Head of caudate nucleus (tissue), 42 donors: ENCODE measurements around the gene GFI1B.
"Not testable (repeated sequence)": the region's sequence is repeated elsewhere in the genome, so short reads cannot be mapped to it uniquely, and the experiment has no call there.

ENCODE experiments used
- DNase-seq, 42 donors: peaks; one replicate each; pipeline versions ENCODE4 v3.0.0 to v3.0.0-alpha.2; 2020 to 2021; ENCODE audit warnings: mixed read lengths in 7 of 42
- intact Hi-C: fragments of 100-400 bp; cut with DNase I; formaldehyde crosslinking; loops from one replicate; pipeline ENCODE4 v1.15.0; 2022

Gene GFI1B

GRCh38 chr9:132988244-132989013 is 9.9 kb downstream of the GFI1B start:
- no peak for DNase-seq
- intact Hi-C loops: no loop called here

GRCh38 chr9:132989014-132989310 is 10.5 kb downstream of the GFI1B start:
- intact Hi-C loops: no loop called here

DNA sequence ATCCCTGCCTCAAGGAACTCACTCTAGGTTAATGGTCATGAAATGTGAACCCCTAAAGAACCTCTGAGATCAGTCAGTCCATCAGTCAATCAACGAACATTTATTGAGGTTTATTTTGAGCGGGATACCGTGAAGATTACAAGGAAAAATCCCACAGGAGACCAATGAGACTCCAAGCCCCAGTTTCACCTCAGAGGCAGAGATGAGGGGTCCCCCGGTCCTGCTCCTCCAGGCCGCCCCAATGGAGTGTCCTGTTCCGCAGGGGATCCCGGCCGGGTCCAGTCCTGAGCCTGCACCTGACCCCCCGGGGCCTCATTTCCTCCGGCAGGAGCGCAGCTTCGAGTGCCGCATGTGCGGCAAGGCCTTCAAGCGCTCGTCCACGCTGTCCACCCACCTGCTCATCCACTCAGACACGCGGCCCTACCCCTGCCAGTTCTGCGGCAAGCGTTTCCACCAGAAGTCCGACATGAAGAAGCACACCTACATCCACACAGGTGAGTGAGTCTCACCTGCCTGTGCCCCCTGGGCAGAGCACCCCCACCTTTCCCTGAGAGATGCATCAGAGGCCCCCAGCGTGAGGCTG is 11.0 kb downstream of the GFI1B start:
- no peak for DNase-seq
- intact Hi-C loops: no loop called here

More at GRCh38 chr9:132989014-132989310, 10.5 kb downstream of the GFI1B start:
- no peak for DNase-seq

DNA sequence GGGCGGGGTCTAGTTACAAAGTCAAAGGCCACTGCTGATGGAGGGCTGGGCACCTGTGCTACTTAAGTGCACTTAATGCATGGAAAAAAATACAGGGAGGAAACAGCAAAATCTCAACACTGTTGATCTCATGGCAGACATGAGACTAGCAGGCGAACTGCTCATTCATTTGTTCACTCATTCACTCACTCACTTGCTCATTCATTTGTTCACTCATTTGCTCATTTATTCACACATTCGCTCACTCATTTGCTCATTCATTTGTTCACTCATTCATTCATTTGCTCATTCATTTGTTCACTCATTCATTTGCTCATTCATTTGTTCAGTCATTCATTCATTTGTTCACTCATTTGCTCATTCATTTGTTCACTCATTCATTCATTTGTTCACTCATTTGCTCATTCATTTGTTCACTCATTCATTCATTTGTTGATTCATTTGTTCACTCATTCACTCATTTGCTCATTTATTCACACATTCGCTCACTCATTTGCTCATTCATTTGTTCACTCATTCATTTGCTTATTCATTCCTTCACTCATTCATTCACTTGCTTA is 11.6 kb downstream of the GFI1B start:
- intact Hi-C loops, DNase-seq: not testable (repeated sequence)

DNA sequence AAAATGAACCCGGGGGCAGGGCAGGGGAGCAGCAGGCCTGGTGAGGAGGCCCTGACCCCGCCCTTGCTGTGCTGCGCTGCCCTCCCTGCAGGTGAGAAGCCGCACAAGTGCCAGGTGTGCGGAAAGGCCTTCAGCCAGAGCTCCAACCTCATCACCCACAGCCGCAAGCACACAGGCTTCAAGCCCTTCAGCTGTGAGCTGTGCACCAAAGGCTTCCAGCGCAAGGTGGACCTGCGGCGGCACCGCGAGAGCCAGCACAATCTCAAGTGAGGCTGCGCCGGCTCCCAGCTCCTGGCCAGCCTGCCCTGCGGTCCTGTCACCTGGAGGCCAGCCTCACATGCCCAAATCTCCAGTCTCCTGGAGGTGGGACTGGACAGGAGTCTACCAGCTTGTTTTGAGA is 12.3 kb downstream of the GFI1B start:
- no peak for DNase-seq
- intact Hi-C loops: no loop called here

DNA sequence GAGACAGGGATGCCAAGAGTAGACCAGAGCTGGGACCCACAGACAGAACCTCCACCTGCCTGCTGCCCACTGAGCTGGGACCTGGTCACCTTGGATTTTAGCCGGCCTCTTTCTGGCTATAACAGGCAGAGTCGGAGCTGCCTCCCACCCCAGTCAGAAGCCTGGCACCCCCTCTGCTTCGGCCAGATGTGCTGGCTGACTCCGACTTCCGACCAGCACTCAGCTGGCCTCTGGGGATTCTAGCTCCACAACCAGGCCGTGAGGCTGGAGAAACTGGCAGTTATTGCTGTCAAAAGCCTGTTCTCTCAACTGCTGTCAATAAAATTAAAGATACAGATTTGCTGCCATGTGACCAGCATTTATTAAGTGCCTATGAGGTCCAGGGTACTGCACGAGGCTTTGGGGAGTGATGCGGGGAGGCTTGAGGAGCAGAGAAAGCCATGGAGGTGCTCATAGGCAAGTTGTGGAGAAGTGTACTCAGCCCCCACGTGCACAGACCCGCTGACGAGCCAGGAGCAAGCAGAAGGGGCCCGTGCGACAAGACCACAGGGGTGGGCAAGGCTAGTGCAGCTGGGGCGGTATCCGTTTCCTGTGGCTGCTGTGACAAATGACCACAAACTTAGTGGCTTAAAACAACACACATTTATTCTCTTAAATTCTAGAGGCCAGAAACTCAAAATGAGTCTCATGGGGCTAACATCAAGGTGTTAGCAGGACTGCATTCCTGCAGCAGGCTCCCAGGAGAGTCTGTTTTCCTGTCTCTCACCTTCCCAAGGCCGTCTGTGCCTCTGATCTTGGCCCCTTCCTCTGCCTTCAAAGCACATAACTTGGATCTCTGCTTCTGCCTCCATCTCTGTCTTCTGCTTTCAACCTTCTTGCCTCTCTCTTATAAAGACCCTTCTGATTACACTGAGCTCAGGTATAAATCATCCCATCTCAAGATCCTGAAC is 13.1 kb downstream of the GFI1B start:
- DNase-seq: no peak

GRCh38 chr9:132993511-132993939 is 15.0 kb downstream of the GFI1B start:
- intact Hi-C loops: no loop called here
- no peak for DNase-seq

More for the DNA sequence above, 13.1 kb downstream of the GFI1B start:
- intact Hi-C loops: no loop called here

- DNase-seq: peak in 4 of 42 donors; percentile 7 to 26 (median 13)
- intact Hi-C loops: no loop called here
Measured at GRCh38 chr9:132994410-132995120, 16.1 kb downstream of the GFI1B start.

- intact Hi-C loops: no loop called here
- DNase-seq: no peak
Measured at GRCh38 chr9:132995121-132995420, 16.6 kb downstream of the GFI1B start.

DNA sequence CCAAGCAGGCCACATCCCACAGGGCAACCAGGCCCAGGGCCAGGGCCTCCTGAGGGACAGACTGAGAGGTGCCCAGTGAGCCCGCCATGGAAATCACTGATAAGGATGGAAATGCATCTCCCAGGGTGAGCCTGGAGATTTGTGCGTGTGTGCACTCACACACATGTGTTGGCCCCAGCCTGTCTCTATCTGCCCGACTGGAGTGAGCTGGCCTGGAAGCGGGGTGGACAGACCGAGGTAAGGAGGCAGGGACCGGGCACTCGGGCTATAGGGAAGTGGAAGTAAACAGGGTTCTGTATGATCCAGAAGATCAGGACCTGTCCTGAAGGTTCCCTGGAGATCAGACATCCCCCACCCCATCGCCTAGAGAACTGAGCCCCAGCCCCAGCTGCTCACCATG is 17.4 kb downstream of the GFI1B start:
- intact Hi-C loops: no loop called here
- DNase-seq: no peak

- intact Hi-C loops: no loop called here
- no peak for DNase-seq
Measured at GRCh38 chr9:132996526-132996925, 18.0 kb downstream of the GFI1B start.

DNA sequence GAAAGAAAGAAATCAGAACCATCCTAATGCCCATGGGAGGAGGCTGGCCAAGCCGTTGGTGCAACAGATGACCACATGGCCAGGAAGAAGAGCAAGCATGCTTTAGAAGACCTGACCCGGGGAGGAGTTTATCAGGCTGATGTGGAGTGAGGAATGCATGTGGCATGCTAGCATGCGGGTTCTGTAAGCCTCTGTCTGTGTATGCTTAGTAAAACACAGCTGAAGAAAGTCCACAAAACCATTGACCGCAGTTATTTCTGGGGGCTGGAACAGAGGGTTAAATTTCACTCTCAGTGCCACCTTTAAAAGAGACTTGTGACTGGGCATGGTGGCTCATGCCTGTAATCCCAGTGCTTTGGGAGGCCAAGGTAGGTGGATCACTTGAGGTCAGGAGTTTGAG is 19.1 kb downstream of the GFI1B start:
- no peak for DNase-seq

GRCh38 chr9:132998221-132998620 is 19.7 kb downstream of the GFI1B start:
- intact Hi-C loops, DNase-seq: not testable (repeated sequence)

More for the DNA sequence above, 19.1 kb downstream of the GFI1B start:
- intact Hi-C loops: no loop called here

DNA sequence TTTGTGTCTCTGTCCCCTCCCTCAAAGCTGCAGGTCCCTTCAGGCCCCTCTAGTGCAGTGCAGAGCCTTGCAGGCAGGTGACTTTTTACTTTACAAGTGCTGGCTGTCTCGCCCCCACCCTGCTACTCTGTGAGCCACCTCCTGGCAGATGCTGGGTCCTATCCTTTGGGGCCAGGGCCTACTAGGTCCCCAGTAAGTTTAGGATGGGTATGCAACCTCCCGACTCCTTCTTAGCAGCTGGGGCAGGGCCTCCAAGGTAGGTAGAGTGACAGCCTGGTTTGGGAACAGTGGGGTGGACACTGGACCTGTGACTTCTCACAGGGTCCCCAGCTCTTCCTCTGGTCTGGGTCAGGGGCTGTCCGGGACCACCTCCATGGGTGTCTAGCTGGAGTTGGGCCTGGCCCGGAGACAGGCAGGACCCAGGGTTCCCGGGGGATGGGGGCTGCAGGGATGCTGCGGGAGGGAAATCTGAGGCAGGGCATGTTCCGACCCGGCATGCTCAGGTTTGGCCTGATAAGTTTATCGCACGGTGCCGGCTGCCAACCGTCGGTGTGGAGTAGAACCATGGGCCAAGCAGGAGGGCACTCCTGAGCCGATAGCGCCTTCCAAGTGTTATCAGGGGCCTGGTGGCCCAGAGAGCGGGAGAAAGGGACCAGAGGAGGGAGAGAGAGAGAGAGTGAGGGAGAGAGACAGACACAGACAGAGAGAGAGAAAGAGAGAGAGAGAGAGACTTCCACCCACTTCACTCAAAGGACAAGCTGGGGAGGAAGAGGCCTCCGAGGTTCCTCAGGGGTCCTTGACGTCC is 20.5 kb downstream of the GFI1B start:
- intact Hi-C loops: no loop called here
- DNase-seq: no peak

DNA sequence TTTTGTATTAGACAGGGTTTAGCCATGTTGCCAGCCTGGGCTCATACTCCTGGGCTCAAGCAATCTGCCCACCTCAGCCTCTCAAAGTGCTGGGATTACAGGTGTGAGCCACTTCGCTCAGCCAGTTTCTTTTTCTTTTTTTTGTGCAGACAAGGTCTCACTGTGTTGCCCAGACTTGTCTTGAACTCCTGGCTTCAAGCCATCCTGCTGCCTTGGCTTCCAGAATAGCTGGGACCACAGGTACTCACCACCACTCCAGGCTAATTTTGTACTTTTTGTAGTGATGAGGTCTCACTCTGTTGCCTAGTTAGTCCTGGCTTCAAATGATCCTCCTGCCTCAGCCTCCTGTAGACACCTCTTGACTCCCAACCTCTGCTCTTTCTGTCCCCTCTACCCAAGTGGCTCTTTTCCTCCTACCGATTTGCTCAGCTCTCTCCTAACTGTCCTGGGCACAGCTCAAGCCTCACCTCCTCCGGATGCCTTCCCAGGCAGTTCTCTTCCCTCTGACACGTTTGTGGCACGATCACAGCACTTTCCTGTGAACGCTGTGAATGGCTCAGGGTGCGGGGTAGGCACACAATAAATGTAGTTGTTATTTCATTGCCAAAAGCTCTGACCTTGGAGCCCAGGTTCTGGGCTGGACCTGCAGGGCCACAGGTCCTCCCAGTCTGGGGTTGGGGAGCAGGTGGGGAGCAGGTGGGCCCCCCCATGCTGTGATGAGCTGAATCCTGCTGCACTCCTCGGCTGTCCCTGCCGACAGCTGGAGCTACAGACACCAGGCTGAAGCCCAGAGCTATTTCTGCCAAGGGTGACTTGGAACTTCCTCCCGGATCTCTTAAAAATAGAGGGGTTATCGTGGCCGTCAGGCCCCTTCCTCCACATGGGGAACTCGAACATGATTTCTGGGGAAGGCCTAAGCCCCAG is 23.9 kb downstream of the GFI1B start:
- DNase-seq: no peak
- intact Hi-C loops: no loop called here

DNA sequence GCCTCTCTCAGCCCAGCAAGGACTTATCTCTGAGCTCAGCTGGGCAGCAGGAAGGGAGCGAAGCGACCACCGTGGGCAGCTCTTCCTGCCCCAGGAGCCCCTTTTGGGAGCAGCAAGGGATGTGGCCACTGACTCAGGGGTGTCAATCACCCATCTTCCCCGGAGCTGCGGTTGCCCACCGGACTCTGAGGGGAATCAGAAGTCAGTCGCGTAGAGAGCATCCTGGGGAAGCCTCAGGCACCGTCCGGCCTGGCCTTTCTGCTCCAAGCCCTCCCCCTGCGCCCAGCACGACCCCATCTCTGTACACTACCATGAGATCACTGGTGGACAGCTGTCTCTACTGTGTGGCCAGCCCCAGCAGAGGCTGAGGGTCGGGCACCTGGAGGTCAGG is 24.6 kb downstream of the GFI1B start:
- intact Hi-C loops: no loop called here
- DNase-seq: no peak

GRCh38 chr9:133003671-133004090 is 25.2 kb downstream of the GFI1B start:
- DNase-seq: no peak
- intact Hi-C loops: no loop called here
